HCT116 (cell line): ENCODE measurements around the gene PRR35. TPM values are rescaled to one million over a fixed set of nuclear protein-coding genes. Genes with fewer than 3 reads are reported as not detected.

Experiments used
- ATAC-seq: fragments of 200-7000 bp; cut with Tn5 transposase; 2 replicates; pipeline ENCODE4 v1.9.1; 2020; ENCODE audit warnings: mild to moderate bottlenecking, moderate library complexity
- BruUV-seq: library from RNA; stranded (reverse); fragments of 400-500 nt; replicated peaks from 2 replicates; lab custom pipeline; 2021; lab: Mats Ljungman, UMichigan
- CTCF ChIA-PET: fragments of 300-600 bp; sonication (Branson Sonifier 250); formaldehyde crosslinking; loops from one replicate; lab custom pipeline; 2021; ENCODE audit warnings: antibody characterized with exemption; lab: Charles Lee
- POLR2A ChIA-PET: fragments of 300-600, 350-600 bp; sonication (Branson Sonifier 250); formaldehyde crosslinking; loops from one replicate; lab custom pipeline; 2021; ENCODE audit warnings: antibody characterized with exemption; lab: Charles Lee
- RAD21 ChIA-PET, 2 experiments: fragments of 300-600 bp; sonication (Branson Sonifier 250); formaldehyde crosslinking; loops; one replicate each; lab custom pipeline; 2023; ENCODE audit warnings: low total read pairs in 2 of 2; ENCODE audit not compliant: uncharacterized antibody in 2 of 2, unreplicated experiment in 2 of 2, low non-redundant PET in 1 of 2; lab: Charles Lee
- DNase-seq: peaks from one replicate; pipeline ENCODE4 v3.0.0-alpha.2; 2010; ENCODE audit warnings: low read depth, low spot score
- H2AFZ ChIP-seq: fragments of 200-600 bp; shearing (Covaris generic), sonication (generic); 2 replicates; pipeline ENCODE4 v1.6.1; 2017; ENCODE audit warnings: low read depth, mixed run types, mixed read lengths, antibody characterized with exemption, low read length; ENCODE audit not compliant: poor library complexity, severe bottlenecking
- H3K27ac ChIP-seq: 2 replicates; pipeline ENCODE4 v1.5.1; 2012; ENCODE audit warnings: low read depth, low read length
- H3K27me3 ChIP-seq: fragments of 200-600 bp; sonication (generic); 2 replicates; pipeline ENCODE4 v1.6.1; 2016; ENCODE audit warnings: mixed run types, low read length, mixed read lengths; ENCODE audit not compliant: insufficient read depth
- H3K36me3 ChIP-seq, 2 experiments: fragments of 200-500 bp in 1 of 2; fragments of 200-600 bp in 1 of 2; sonication (Bioruptor generic) in 1 of 2; sonication (generic) in 1 of 2; 2 replicates each; pipeline versions ENCODE4 v1.5.1 to v1.6.1; 2014 to 2016; ENCODE audit warnings: low read length in 2 of 2, inconsistent platforms in 1 of 2, mixed read lengths in 1 of 2, mixed run types in 1 of 2; ENCODE audit not compliant: insufficient read depth in 2 of 2, control insufficient read depth in 1 of 2
- H3K4me1 ChIP-seq, 2 experiments: fragments of 200-600 bp in 1 of 2; sonication (generic) in 1 of 2; 2 replicates each; pipeline versions ENCODE4 v1.5.1 to v1.6.1; 2012 to 2017; ENCODE audit warnings: low read length in 2 of 2, inconsistent platforms in 1 of 2, mild to moderate bottlenecking in 1 of 2, mixed read lengths in 1 of 2, mixed run types in 1 of 2, moderate library complexity in 1 of 2; ENCODE audit not compliant: insufficient read depth in 2 of 2, control insufficient read depth in 1 of 2
- H3K4me2 ChIP-seq: fragments of 200-600 bp; sonication (generic); 2 replicates; pipeline ENCODE4 v1.6.1; 2017; ENCODE audit warnings: mixed run types, low read length, mixed read lengths
- H3K4me3 ChIP-seq, 2 experiments: fragments of 200-600 bp in 1 of 2; sonication (generic) in 1 of 2; replicated peaks in 1 of 2; 2 replicates each; pipeline ENCODE4 v1.5.1; 2011 to 2016; ENCODE audit warnings: low read length in 2 of 2, control low read depth in 1 of 2, low read depth in 1 of 2, mild to moderate bottlenecking in 1 of 2, mixed read lengths in 1 of 2, mixed run types in 1 of 2
- H3K79me2 ChIP-seq: fragments of 200-600 bp; sonication (generic); 2 replicates; pipeline ENCODE4 v1.6.1; 2017; ENCODE audit warnings: mild to moderate bottlenecking, mixed run types, low read length, moderate library complexity, mixed read lengths; ENCODE audit not compliant: insufficient read depth
- H3K9ac ChIP-seq: fragments of 200-600 bp; sonication (generic); 2 replicates; pipeline ENCODE4 v1.6.1; 2016; ENCODE audit warnings: low read length, mixed read lengths
- H3K9me2 ChIP-seq: fragments of 200-600 bp; sonication (generic), shearing (Covaris generic); 2 replicates; pipeline ENCODE4 v1.6.1; 2017; ENCODE audit warnings: mixed run types, mild to moderate bottlenecking, moderate library complexity; ENCODE audit not compliant: insufficient read depth
- H3K9me3 ChIP-seq, 2 experiments: fragments of 200-500 bp in 1 of 2; fragments of 200-600 bp in 1 of 2; sonication (Bioruptor generic) in 1 of 2; sonication (generic) in 1 of 2; 2 replicates each; pipeline ENCODE4 v1.6.1; 2014 to 2017; ENCODE audit warnings: low read length in 2 of 2, mixed read lengths in 2 of 2, inconsistent platforms in 1 of 2, low read depth in 1 of 2, mild to moderate bottlenecking in 1 of 2, mixed run types in 1 of 2, moderate library complexity in 1 of 2; ENCODE audit not compliant: control insufficient read depth in 1 of 2, insufficient read depth in 1 of 2
- H4K20me1 ChIP-seq: fragments of 200-600 bp; sonication (generic), shearing (Covaris generic); 2 replicates; pipeline ENCODE4 v1.6.1; 2017; ENCODE audit warnings: mixed run types, mild to moderate bottlenecking, moderate library complexity; ENCODE audit not compliant: insufficient read depth
- CEBPB ChIP-seq: IDR thresholded peaks from 2 replicates; pipeline ENCODE4 v1.6.1; 2012; ENCODE audit warnings: low read depth
- EGR1 ChIP-seq: IDR thresholded peaks from 2 replicates; pipeline ENCODE4 v1.6.1; 2012; ENCODE audit warnings: low read depth
- EZH2phosphoT487 ChIP-seq: fragments of 200-600 bp; IDR thresholded peaks from 2 replicates; pipeline ENCODE4 v1.6.1; 2018; ENCODE audit warnings: antibody characterized with exemption, borderline replicate concordance
- JUND ChIP-seq: IDR thresholded peaks from 2 replicates; pipeline ENCODE4 v1.6.1; 2012
- POLR2AphosphoS5 ChIP-seq: IDR thresholded peaks from 2 replicates; pipeline ENCODE4 v1.6.1; 2011; ENCODE audit warnings: mild to moderate bottlenecking, low read depth, low read length, moderate library complexity
- SIN3A ChIP-seq: IDR thresholded peaks from 2 replicates; pipeline ENCODE4 v1.6.1; 2012; ENCODE audit warnings: low read depth
- SRF ChIP-seq: IDR thresholded peaks from 2 replicates; pipeline ENCODE4 v1.6.1; 2012; ENCODE audit warnings: low read depth
- TCF7L2 ChIP-seq: IDR thresholded peaks from 2 replicates; pipeline ENCODE4 v1.7.0; 2011; ENCODE audit warnings: borderline replicate concordance, inconsistent platforms; ENCODE audit not compliant: insufficient read depth, insufficient read length; ENCODE audit errors: extremely low read depth
- YY1 ChIP-seq: IDR thresholded peaks from 2 replicates; pipeline ENCODE4 v1.6.1; 2011; ENCODE audit warnings: low read length, low read depth, moderate library complexity, mild to moderate bottlenecking; ENCODE audit not compliant: insufficient replicate concordance; ENCODE audit errors: extremely low read depth
- ZFX ChIP-seq: fragments of 450-650 bp; IDR thresholded peaks from 2 replicates; pipeline ENCODE4 v1.6.1; 2017
- ZNF274 ChIP-seq: fragments of 200-500 bp; sonication (Bioruptor generic); IDR thresholded peaks from 2 replicates; pipeline ENCODE4 v1.6.1; 2014; ENCODE audit warnings: mild to moderate bottlenecking, low read depth, low read length, inconsistent platforms
- intact Hi-C: fragments of 100-400 bp; cut with micrococcal nuclease; formaldehyde crosslinking; loops from 2 replicates; pipeline ENCODE4 v1.10.0; 2022
- total RNA-seq: library from RNA; stranded (reverse); gene quantifications from one replicate; pipeline ENCODE4 v1.2.1, GENCODE V29; 2021; ENCODE audit not compliant: unreplicated experiment
- TF ChIP-seq, protein P1 (sequence below): IDR thresholded peaks from 2 replicates; pipeline ENCODE4 v1.6.1; 2012
- TF ChIP-seq, protein P2 (sequence below): IDR thresholded peaks from 2 replicates; pipeline ENCODE4 v1.6.1; 2012; ENCODE audit warnings: low read depth

Gene PRR35
- total RNA-seq, 1 experiment from 2014 or later, result not detected

DNA sequence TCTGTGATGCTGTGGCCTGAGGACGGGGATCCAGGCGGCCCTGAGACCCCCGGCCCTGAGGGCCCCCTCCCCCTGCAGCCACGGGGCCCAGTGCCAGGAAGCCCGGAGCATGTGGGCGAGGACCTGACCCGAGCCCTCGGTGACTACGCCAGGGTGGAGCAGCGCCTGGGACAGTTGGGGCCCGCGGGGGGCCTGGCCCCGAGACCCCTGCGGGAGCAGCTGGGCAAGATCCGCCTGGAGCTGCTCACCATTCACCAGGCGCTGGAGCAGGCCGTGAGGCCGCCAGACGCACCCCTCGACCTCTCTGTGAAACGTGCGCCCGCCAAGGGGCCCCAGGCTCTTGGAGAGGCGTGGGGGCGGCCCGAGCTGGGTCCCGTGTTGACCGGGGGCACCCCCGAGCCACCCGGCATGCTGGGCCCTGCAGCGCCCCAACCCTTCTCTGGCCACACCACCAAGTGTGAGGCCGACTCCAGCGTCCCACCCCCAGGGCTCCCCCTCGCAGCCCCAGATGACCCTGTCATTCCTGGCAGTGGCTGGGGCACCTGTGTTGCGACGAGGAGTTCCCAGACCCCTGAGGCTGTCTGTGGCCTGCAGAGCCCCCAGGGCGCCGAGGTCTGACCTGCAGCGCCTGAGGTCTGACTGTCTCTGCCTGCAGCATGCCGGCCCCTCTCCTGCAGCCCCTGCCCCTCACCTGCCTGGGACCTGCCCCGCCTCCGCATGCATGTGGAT, 4.7 kb downstream of the PRR35 start:
- intact Hi-C loops, result no loop called here
- Histone ChIP-seq H3K36me3 (no peaks in the 10 kb centered on the region), H4K20me1 (no peaks in the 10 kb centered on the region), H3K27ac (no peak overlapping the region), H3K27me3 (no peaks in the 10 kb centered on the region), H3K4me1 (peaks cover 7 to 16% of the 10 kb centered on the region in 2 experiments), H3K9ac (no peak overlapping the region), H2AFZ (no peak overlapping the region), H3K79me2 (no peaks in the 10 kb centered on the region), H3K4me2 (no peak overlapping the region), H3K9me2 (no peaks in the 10 kb centered on the region), H3K9me3 (no peaks in the 10 kb centered on the region), H3K4me3 (no peak overlapping the region)
- ChIA-PET CTCF (no interaction called here), RAD21 (no interaction called here), POLR2A (no interaction called here)
- DNase-seq (no peak), ATAC-seq (no peak)
- TF ChIP-seq, protein P1, sequence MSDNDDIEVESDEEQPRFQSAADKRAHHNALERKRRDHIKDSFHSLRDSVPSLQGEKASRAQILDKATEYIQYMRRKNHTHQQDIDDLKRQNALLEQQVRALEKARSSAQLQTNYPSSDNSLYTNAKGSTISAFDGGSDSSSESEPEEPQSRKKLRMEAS, result no peak
- TF ChIP-seq JUND (no peak), EZH2phosphoT487 (no peak), ZNF274 (no peak)
- no TSS peak for BruUV-seq

DNA sequence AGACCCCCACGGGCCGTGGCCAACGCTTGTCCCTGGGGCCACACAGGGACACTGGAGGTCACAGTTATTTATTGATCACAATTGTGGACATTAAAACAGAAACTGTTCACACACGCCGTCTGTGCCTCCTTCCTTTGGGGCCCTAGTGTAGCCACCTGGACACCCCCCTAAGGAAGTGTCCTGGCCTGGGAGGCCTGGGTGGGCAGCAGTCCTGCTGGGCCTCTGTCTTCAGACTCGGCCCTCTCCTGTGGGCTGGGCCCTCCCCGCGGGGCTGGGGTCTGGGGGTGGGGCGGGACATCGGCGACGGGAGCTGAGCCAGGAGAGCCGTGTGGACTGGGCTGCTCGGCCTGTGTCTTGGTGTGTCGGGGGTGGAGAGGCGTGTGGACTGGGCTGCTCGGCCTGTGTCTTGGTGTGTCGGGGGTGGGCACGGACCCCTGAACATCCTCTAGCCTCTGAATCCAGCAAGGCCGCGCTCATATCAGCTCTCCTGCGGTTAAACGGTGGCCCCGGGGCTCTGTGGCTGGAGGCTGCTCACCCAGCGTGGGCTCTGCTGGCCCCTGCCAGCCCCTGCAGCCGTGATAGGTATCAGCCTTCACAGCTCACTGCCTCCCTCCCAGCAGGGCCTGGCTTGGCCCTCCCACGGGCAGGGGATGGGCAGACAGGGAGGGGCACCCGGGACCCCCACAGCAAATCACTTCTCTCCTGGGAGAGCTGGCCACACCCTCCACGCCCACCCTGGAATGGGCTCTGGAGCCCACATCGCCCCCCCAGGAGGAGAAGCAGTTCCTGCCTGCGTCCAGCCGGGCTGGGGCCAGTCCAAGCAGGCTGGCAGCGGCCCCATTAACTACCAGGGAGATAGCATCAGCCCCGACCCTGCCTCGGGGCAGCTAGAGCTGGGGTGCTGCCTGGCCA, 5.5 kb downstream of the PRR35 start:
- no peak overlapping the region for H3K9ac ChIP-seq
- no peaks in the 10 kb centered on the region for H3K27me3 ChIP-seq
- H3K4me2 ChIP-seq, result no peak overlapping the region
- H3K4me1 ChIP-seq, result peaks cover 7 to 16% of the 10 kb centered on the region in 2 experiments
- CTCF ChIA-PET, result no interaction called here
- no peaks in the 10 kb centered on the region for H3K36me3 ChIP-seq
- H3K9me2 ChIP-seq, result no peaks in the 10 kb centered on the region
- H4K20me1 ChIP-seq, result no peaks in the 10 kb centered on the region
- no peaks in the 10 kb centered on the region for H3K9me3 ChIP-seq
- H3K27ac ChIP-seq, result no peak overlapping the region
- no TSS peak for BruUV-seq
- H3K79me2 ChIP-seq, result peaks cover 5% of the 10 kb centered on the region; the same call in 1 of the 2 replicates
- intact Hi-C loops, result no loop called here
- RAD21 ChIA-PET, result no interaction called here
- no peak overlapping the region for H2AFZ ChIP-seq
- ATAC-seq (no peak), DNase-seq (no peak)
- no peak overlapping the region for H3K4me3 ChIP-seq
- POLR2A ChIA-PET, result no interaction called here
- TF ChIP-seq SRF, result no peak
- TF ChIP-seq ZNF274, result no peak
- TF ChIP-seq POLR2AphosphoS5, result no peak
- no peak for TF ChIP-seq JUND
- TF ChIP-seq TCF7L2, result no peak
- no peak for TF ChIP-seq ZFX
- no peak for TF ChIP-seq SIN3A
- TF ChIP-seq, protein P1, result no peak
- TF ChIP-seq YY1, result no peak
- TF ChIP-seq, protein P2, sequence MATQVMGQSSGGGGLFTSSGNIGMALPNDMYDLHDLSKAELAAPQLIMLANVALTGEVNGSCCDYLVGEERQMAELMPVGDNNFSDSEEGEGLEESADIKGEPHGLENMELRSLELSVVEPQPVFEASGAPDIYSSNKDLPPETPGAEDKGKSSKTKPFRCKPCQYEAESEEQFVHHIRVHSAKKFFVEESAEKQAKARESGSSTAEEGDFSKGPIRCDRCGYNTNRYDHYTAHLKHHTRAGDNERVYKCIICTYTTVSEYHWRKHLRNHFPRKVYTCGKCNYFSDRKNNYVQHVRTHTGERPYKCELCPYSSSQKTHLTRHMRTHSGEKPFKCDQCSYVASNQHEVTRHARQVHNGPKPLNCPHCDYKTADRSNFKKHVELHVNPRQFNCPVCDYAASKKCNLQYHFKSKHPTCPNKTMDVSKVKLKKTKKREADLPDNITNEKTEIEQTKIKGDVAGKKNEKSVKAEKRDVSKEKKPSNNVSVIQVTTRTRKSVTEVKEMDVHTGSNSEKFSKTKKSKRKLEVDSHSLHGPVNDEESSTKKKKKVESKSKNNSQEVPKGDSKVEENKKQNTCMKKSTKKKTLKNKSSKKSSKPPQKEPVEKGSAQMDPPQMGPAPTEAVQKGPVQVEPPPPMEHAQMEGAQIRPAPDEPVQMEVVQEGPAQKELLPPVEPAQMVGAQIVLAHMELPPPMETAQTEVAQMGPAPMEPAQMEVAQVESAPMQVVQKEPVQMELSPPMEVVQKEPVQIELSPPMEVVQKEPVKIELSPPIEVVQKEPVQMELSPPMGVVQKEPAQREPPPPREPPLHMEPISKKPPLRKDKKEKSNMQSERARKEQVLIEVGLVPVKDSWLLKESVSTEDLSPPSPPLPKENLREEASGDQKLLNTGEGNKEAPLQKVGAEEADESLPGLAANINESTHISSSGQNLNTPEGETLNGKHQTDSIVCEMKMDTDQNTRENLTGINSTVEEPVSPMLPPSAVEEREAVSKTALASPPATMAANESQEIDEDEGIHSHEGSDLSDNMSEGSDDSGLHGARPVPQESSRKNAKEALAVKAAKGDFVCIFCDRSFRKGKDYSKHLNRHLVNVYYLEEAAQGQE, result no peak
- TF ChIP-seq EGR1, result no peak
- TF ChIP-seq CEBPB, result no peak
